IPS-18a (cell line): ENCODE measurements around the gene THSD7A.

ENCODE experiments used
- H3K27ac ChIP-seq: one replicate; pipeline ENCODE4 v1.5.1; 2013; ENCODE audit warnings: low read length
- H3K27me3 ChIP-seq: one replicate; pipeline ENCODE4 v1.6.1; 2013; ENCODE audit warnings: mild to moderate bottlenecking, low read length; ENCODE audit not compliant: control insufficient read depth, insufficient read depth
- H3K36me3 ChIP-seq: one replicate; pipeline ENCODE4 v1.6.1; 2013; ENCODE audit warnings: low read depth, low read length; ENCODE audit not compliant: control insufficient read depth
- H3K4me1 ChIP-seq: one replicate; pipeline ENCODE4 v1.6.1; 2013; ENCODE audit warnings: low read depth, low read length; ENCODE audit not compliant: control insufficient read depth
- H3K4me3 ChIP-seq: one replicate; pipeline ENCODE4 v1.5.1; 2013; ENCODE audit warnings: low read length
- H3K9ac ChIP-seq: one replicate; pipeline ENCODE4 v1.6.1; 2013; ENCODE audit warnings: mild to moderate bottlenecking, low read length, moderate library complexity
- H3K9me3 ChIP-seq: one replicate; pipeline ENCODE4 v1.6.1; 2013; ENCODE audit warnings: low read depth, low read length; ENCODE audit not compliant: control insufficient read depth

THSD7A gene

GRCh38 chr7:11749629-11750028 lies 82.4 kb downstream of the THSD7A start:
- Histone ChIP-seq H3K4me1 (no peaks in the 10 kb centered on the region), H3K27ac (no peak overlapping the region), H3K27me3 (no peaks in the 10 kb centered on the region), H3K9ac (no peak overlapping the region), H3K4me3 (no peak overlapping the region), H3K36me3 (no peaks in the 10 kb centered on the region), H3K9me3 (no peaks in the 10 kb centered on the region)

- Histone ChIP-seq H3K36me3 (no peaks in the 10 kb centered on the region), H3K27ac (no peak overlapping the region), H3K4me3 (no peak overlapping the region), H3K27me3 (no peaks in the 10 kb centered on the region), H3K9ac (no peak overlapping the region), H3K4me1 (no peaks in the 10 kb centered on the region), H3K9me3 (no peaks in the 10 kb centered on the region)
Observed at GRCh38 chr7:11748884-11749283, 83.1 kb downstream of the THSD7A start.

GRCh38 chr7:11747715-11748485 lies 84.1 kb downstream of the THSD7A start:
- H3K36me3 ChIP-seq, result no peaks in the 10 kb centered on the region
- H3K27ac ChIP-seq, result no peak overlapping the region
- no peak overlapping the region for H3K4me3 ChIP-seq
- H3K9ac ChIP-seq, result no peak overlapping the region
- no peaks in the 10 kb centered on the region for H3K4me1 ChIP-seq
- no peaks in the 10 kb centered on the region for H3K9me3 ChIP-seq
- H3K27me3 ChIP-seq, result no peaks in the 10 kb centered on the region

DNA sequence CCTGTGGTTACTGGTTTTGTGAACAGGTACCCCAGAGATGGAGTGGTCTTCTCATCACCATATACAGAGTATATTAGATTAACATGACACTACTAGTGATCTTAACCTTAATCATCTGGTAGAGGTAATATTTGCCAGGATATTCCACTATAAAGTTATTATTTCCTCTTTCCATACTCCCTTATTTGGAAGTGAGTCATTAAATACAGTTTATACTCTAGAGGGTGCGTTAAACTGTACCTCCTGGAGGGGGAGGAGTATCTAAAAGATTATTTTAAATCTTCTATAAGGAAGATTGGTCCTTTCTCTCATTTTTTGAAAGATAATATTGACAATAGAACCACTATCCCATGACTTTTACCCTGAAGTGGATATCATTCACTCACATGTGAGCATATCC lies 85.4 kb downstream of the THSD7A start:
- H3K27me3 ChIP-seq, result no peaks in the 10 kb centered on the region
- H3K4me3 ChIP-seq, result no peak overlapping the region
- no peaks in the 10 kb centered on the region for H3K9me3 ChIP-seq
- no peak overlapping the region for H3K27ac ChIP-seq
- H3K36me3 ChIP-seq, result no peaks in the 10 kb centered on the region
- no peaks in the 10 kb centered on the region for H3K4me1 ChIP-seq
- no peak overlapping the region for H3K9ac ChIP-seq

GRCh38 chr7:11743548-11743947 lies 88.5 kb downstream of the THSD7A start:
- Histone ChIP-seq H3K4me1 (no peaks in the 10 kb centered on the region), H3K9me3 (no peaks in the 10 kb centered on the region), H3K9ac (no peak overlapping the region), H3K27ac (no peak overlapping the region), H3K27me3 (no peaks in the 10 kb centered on the region), H3K36me3 (no peaks in the 10 kb centered on the region), H3K4me3 (no peak overlapping the region)

DNA sequence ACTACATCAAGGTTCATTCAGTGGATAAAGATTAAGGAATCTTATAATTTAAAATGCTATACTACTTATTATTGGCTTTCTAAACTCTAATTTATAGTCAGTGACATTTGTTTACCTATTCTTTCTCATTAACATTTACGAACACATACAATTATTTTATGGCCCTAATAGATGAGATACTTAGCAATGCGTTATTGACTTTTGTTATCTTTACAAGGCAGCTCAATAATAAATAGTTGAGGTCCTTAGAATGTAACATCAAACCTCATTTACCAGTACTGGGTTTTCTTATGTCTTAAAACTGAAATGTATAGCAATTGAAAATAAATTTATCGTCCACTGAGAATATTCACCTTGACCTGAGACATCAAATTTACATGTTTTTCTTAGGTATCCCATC lies 89.0 kb downstream of the THSD7A start:
- H3K9ac ChIP-seq, result no peak overlapping the region
- no peak overlapping the region for H3K27ac ChIP-seq
- H3K4me3 ChIP-seq, result no peak overlapping the region
- no peaks in the 10 kb centered on the region for H3K9me3 ChIP-seq
- no peaks in the 10 kb centered on the region for H3K27me3 ChIP-seq
- H3K4me1 ChIP-seq, result no peaks in the 10 kb centered on the region
- no peaks in the 10 kb centered on the region for H3K36me3 ChIP-seq

- no peaks in the 10 kb centered on the region for H3K4me1 ChIP-seq
- no peak overlapping the region for H3K27ac ChIP-seq
- no peaks in the 10 kb centered on the region for H3K9me3 ChIP-seq
- H3K9ac ChIP-seq, result no peak overlapping the region
- H3K27me3 ChIP-seq, result no peaks in the 10 kb centered on the region
- H3K36me3 ChIP-seq, result no peaks in the 10 kb centered on the region
- no peak overlapping the region for H3K4me3 ChIP-seq
Observed at GRCh38 chr7:11742496-11742895, 89.5 kb downstream of the THSD7A start.

- Histone ChIP-seq H3K27me3 (no peaks in the 10 kb centered on the region), H3K4me1 (no peaks in the 10 kb centered on the region)
Observed at GRCh38 chr7:11737723-11738122, 94.3 kb downstream of the THSD7A start.

DNA sequence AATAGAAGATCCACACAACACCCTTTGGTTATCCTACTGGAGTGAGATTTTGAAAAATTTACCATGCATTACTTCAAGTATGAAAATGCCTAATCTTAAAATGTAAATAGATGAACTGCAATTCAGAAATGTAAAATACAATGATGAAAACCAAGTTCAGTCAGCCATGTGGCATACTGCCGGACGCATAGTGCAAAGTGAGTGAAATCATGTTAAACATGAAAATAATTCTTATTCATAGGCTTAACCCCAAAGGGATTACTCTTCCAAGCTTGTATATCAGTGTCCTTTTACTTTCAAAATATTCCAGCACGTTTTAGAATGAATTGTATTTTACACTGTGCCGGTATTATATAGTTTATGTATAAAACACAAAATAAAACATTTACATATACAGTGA lies 99.8 kb downstream of the THSD7A start:
- H3K36me3 ChIP-seq, result no peaks in the 10 kb centered on the region
- no peak overlapping the region for H3K27ac ChIP-seq
- H3K27me3 ChIP-seq, result no peaks in the 10 kb centered on the region
- no peaks in the 10 kb centered on the region for H3K9me3 ChIP-seq
- H3K9ac ChIP-seq, result no peak overlapping the region
- no peak overlapping the region for H3K4me3 ChIP-seq
- H3K4me1 ChIP-seq, result no peaks in the 10 kb centered on the region

More at GRCh38 chr7:11737723-11738122, 94.3 kb downstream of the THSD7A start:
- Histone ChIP-seq H3K9ac (no peak overlapping the region), H3K27ac (no peak overlapping the region), H3K4me3 (no peak overlapping the region), H3K36me3 (no peaks in the 10 kb centered on the region), H3K9me3 (no peaks in the 10 kb centered on the region)

GRCh38 chr7:11730725-11731124 lies 101.3 kb downstream of the THSD7A start:
- no peaks in the 10 kb centered on the region for H3K36me3 ChIP-seq
- no peaks in the 10 kb centered on the region for H3K9me3 ChIP-seq
- H3K4me3 ChIP-seq, result no peak overlapping the region
- H3K9ac ChIP-seq, result no peak overlapping the region
- no peak overlapping the region for H3K27ac ChIP-seq
- no peaks in the 10 kb centered on the region for H3K27me3 ChIP-seq
- no peaks in the 10 kb centered on the region for H3K4me1 ChIP-seq

- Histone ChIP-seq H3K9me3 (no peaks in the 10 kb centered on the region), H3K9ac (no peak overlapping the region), H3K27me3 (no peaks in the 10 kb centered on the region), H3K27ac (no peak overlapping the region), H3K4me3 (no peak overlapping the region), H3K4me1 (no peaks in the 10 kb centered on the region), H3K36me3 (no peaks in the 10 kb centered on the region)
Observed at GRCh38 chr7:11727864-11728263, 104.1 kb downstream of the THSD7A start.

GRCh38 chr7:11726794-11727155 lies 105.2 kb downstream of the THSD7A start:
- Histone ChIP-seq H3K4me1 (no peaks in the 10 kb centered on the region), H3K9me3 (no peaks in the 10 kb centered on the region), H3K27ac (no peak overlapping the region), H3K27me3 (no peaks in the 10 kb centered on the region), H3K9ac (no peak overlapping the region), H3K36me3 (no peaks in the 10 kb centered on the region), H3K4me3 (no peak overlapping the region)
